G401 (cell line): ENCODE results near the gene ZNF438. TPM values are rescaled to one million over a fixed set of nuclear protein-coding genes. Genes with fewer than 3 reads are reported as not detected.
"Not testable (repeated sequence)": the region's sequence is repeated elsewhere in the genome, so short reads cannot be mapped to it uniquely, and the experiment has no call there.

Experiments
- DNase-seq: peaks from one replicate; pipeline ENCODE4 v3.0.0-alpha.2; 2015; ENCODE audit warnings: low spot score
- in situ Hi-C: cut with HindIII; loops from 2 replicates; pipeline ENCODE4 v1.10.0; 2016; ENCODE audit warnings: low sequenced_read_pairs, mixed read lengths
- total RNA-seq: library from RNA; depleted of rRNA; stranded (reverse); fragments of >200 nt; shearing (Covaris generic); gene quantifications from 2 replicates; pipeline ENCODE4 v1.2.3, GENCODE V29; 2014

Gene ZNF438
- total RNA-seq, 1 experiment from 2014 or later: 9.6 TPM

GRCh38 chr10:31055573-31056251, 24.0 kb upstream of the ZNF438 start:
- DNase-seq: no peak
- in situ Hi-C loops: no loop called here

GRCh38 chr10:31051703-31052102, 20.0 kb upstream of the ZNF438 start:
- no peak for DNase-seq
- in situ Hi-C loops: no loop called here

GRCh38 chr10:31042670-31043069, 11.0 kb upstream of the ZNF438 start:
- DNase-seq: no peak
- in situ Hi-C loops: no loop called here

GRCh38 chr10:31041011-31041410, 9.3 kb upstream of the ZNF438 start:
- in situ Hi-C loops: no loop called here
- DNase-seq: no peak

GRCh38 chr10:31039006-31039405, 7.3 kb upstream of the ZNF438 start:
- DNase-seq, in situ Hi-C loops: not testable (repeated sequence)

- no peak for DNase-seq
- in situ Hi-C loops: no loop called here
Observed at GRCh38 chr10:31037749-31038148, 6.1 kb upstream of the ZNF438 start.

- DNase-seq: no peak
- in situ Hi-C loops: no loop called here
Observed at GRCh38 chr10:31036209-31036608, 4.5 kb upstream of the ZNF438 start.

GRCh38 chr10:31035266-31035798, 3.7 kb upstream of the ZNF438 start:
- no peak for DNase-seq
- in situ Hi-C loops: no loop called here

GRCh38 chr10:31034098-31034909, 2.6 kb upstream of the ZNF438 start:
- in situ Hi-C loops: no loop called here
- DNase-seq: no peak

- in situ Hi-C loops: no loop called here
- no peak for DNase-seq
Observed at GRCh38 chr10:31033147-31033546, 1.5 kb upstream of the ZNF438 start.

GRCh38 chr10:31032258-31033132, 830 bp upstream of the ZNF438 start:
- in situ Hi-C loops: no loop called here
- peak; percentile 96 for DNase-seq

- no peak for DNase-seq
- in situ Hi-C loops: no loop called here
Observed at GRCh38 chr10:31031205-31031557, 484 bp downstream of the ZNF438 start.

- in situ Hi-C loops: no loop called here
- DNase-seq: no peak
Observed at GRCh38 chr10:31030800-31031199, 865 bp downstream of the ZNF438 start.

- peak; percentile 14 for DNase-seq
- in situ Hi-C loops: no loop called here
Observed at GRCh38 chr10:31030260-31030659, 1.4 kb downstream of the ZNF438 start.

GRCh38 chr10:31028081-31028480, 3.6 kb downstream of the ZNF438 start:
- in situ Hi-C loops: no loop called here
- no peak for DNase-seq

- in situ Hi-C loops, DNase-seq: not testable (repeated sequence)
Observed at GRCh38 chr10:31026279-31026678, 5.4 kb downstream of the ZNF438 start.

GRCh38 chr10:31025142-31025541, 6.5 kb downstream of the ZNF438 start:
- in situ Hi-C loops: no loop called here
- DNase-seq: no peak

- DNase-seq: no peak
- in situ Hi-C loops: no loop called here
Observed at GRCh38 chr10:31023558-31023957, 8.1 kb downstream of the ZNF438 start.

- in situ Hi-C loops: no loop called here
- DNase-seq: peak; percentile 11
Observed at GRCh38 chr10:31020209-31020608, 11.5 kb downstream of the ZNF438 start.

- DNase-seq: no peak
- in situ Hi-C loops: no loop called here
Observed at GRCh38 chr10:31018962-31019361, 12.7 kb downstream of the ZNF438 start.
